ENCODE measurements around the gene CTSW.

- peak; percentile 25; the same call in 1 of the 2 replicates for TF ChIP-seq CTCF (conservative IDR thresholded peaks at IDR 0.05; ENCODE audit: low read depth, low read length)
- peak; percentile 49; the same call in 1 of the 2 replicates for TF ChIP-seq MAFK (IDR thresholded peaks at IDR 0.05; ENCODE audit: low read depth, low read length)
- peak; percentile 77 for TF ChIP-seq POLR2A (IDR thresholded peaks at IDR 0.05; ENCODE audit: low read depth, low read length)
- TF ChIP-seq SMC3 (IDR thresholded peaks at IDR 0.05; ENCODE audit: low read depth, low read length) = no peak
- TF ChIP-seq FOS (IDR thresholded peaks at IDR 0.05; ENCODE audit: low read depth, low read length) = peak; percentile 80
- TF ChIP-seq, protein P1, sequence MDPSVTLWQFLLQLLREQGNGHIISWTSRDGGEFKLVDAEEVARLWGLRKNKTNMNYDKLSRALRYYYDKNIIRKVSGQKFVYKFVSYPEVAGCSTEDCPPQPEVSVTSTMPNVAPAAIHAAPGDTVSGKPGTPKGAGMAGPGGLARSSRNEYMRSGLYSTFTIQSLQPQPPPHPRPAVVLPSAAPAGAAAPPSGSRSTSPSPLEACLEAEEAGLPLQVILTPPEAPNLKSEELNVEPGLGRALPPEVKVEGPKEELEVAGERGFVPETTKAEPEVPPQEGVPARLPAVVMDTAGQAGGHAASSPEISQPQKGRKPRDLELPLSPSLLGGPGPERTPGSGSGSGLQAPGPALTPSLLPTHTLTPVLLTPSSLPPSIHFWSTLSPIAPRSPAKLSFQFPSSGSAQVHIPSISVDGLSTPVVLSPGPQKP (IDR thresholded peaks at IDR 0.05; ENCODE audit: borderline replicate concordance, low read depth, low read length) = no peak
- TF ChIP-seq, protein P2, sequence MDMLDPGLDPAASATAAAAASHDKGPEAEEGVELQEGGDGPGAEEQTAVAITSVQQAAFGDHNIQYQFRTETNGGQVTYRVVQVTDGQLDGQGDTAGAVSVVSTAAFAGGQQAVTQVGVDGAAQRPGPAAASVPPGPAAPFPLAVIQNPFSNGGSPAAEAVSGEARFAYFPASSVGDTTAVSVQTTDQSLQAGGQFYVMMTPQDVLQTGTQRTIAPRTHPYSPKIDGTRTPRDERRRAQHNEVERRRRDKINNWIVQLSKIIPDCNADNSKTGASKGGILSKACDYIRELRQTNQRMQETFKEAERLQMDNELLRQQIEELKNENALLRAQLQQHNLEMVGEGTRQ (IDR thresholded peaks at IDR 0.05; ENCODE audit: low read depth, low read length) = peak; percentile 62
- TF ChIP-seq MXI1 (IDR thresholded peaks at IDR 0.05; ENCODE audit: borderline replicate concordance, low read depth, low read length) = peak; percentile 94; the same call in 1 of the 2 replicates
Observed at GRCh38 chr11:65899356-65900124, 19.9 kb downstream of the CTSW start.

Measured in IMR-90 (cell line).